ENCODE data around the gene SLC34A1.

DNA sequence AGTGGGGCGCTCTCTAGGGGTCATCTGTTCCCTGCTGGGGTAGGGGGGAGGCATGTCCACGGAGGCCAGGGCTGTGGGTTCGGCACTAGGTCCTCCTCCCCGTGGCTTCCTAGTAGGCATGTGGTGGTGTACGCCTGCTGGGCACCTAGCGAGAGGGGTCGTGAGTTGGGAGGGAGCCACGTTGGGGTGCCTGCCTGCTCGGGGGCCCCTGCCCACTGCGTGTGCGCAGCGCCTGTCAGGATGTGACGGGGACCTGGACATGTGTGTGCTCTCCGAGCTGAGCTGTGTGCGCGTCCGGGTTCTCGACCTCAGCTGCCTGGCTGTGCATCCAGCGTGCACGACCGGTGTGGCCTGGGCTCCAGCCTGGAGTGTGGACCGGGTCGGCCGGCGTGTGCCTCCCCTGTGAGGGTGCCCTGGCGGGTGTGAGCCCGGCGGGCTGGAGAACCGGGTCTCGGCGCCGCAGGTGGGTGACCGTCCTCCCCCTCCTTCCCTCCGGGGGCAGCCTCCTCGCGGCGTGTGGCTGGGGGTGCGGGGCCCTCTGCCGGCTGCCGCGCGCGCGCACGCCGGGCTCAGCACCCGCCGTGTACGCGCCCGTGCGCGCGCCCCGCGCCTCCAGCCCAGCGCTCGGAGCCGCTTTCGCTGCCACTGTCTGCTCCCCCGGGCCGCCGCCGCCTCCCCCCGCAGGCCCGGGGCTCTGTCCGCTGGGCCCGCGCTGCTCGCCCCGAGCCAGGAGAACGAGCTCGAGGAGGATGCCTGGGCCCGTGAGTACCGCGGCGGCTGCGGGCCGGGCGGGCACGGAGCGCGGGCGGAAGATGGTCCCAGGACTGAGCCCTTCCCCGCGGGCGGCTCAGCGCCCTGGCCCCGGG is 62.2 kb downstream of the SLC34A1 start, which contains the start of gene PRR7:
- TF ChIP-seq ZNF709 (CRISPR knock-in tag; IDR thresholded peaks at IDR 0.05), result no peak
- TF ChIP-seq, protein P1, sequence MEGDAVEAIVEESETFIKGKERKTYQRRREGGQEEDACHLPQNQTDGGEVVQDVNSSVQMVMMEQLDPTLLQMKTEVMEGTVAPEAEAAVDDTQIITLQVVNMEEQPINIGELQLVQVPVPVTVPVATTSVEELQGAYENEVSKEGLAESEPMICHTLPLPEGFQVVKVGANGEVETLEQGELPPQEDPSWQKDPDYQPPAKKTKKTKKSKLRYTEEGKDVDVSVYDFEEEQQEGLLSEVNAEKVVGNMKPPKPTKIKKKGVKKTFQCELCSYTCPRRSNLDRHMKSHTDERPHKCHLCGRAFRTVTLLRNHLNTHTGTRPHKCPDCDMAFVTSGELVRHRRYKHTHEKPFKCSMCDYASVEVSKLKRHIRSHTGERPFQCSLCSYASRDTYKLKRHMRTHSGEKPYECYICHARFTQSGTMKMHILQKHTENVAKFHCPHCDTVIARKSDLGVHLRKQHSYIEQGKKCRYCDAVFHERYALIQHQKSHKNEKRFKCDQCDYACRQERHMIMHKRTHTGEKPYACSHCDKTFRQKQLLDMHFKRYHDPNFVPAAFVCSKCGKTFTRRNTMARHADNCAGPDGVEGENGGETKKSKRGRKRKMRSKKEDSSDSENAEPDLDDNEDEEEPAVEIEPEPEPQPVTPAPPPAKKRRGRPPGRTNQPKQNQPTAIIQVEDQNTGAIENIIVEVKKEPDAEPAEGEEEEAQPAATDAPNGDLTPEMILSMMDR (CRISPR knock-in tag; IDR thresholded peaks at IDR 0.05), result peak; percentile 18
- TF ChIP-seq, protein P2, sequence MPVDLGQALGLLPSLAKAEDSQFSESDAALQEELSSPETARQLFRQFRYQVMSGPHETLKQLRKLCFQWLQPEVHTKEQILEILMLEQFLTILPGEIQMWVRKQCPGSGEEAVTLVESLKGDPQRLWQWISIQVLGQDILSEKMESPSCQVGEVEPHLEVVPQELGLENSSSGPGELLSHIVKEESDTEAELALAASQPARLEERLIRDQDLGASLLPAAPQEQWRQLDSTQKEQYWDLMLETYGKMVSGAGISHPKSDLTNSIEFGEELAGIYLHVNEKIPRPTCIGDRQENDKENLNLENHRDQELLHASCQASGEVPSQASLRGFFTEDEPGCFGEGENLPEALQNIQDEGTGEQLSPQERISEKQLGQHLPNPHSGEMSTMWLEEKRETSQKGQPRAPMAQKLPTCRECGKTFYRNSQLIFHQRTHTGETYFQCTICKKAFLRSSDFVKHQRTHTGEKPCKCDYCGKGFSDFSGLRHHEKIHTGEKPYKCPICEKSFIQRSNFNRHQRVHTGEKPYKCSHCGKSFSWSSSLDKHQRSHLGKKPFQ (CRISPR knock-in tag; IDR thresholded peaks at IDR 0.05; ENCODE audit: insufficient replicate concordance), result no peak
- TF ChIP-seq, protein P3, sequence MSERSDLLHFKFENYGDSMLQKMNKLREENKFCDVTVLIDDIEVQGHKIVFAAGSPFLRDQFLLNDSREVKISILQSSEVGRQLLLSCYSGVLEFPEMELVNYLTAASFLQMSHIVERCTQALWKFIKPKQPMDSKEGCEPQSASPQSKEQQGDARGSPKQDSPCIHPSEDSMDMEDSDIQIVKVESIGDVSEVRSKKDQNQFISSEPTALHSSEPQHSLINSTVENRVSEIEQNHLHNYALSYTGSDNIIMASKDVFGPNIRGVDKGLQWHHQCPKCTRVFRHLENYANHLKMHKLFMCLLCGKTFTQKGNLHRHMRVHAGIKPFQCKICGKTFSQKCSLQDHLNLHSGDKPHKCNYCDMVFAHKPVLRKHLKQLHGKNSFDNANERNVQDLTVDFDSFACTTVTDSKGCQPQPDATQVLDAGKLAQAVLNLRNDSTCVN (CRISPR knock-in tag; IDR thresholded peaks at IDR 0.05; ENCODE audit: borderline replicate concordance), result 0 out of 2 replicates have a peak, but pooled peaks have one; percentile 14
- no peak for TF ChIP-seq ZNF224 (CRISPR knock-in tag; IDR thresholded peaks at IDR 0.05)
- no peak for TF ChIP-seq XRCC5 (optimal IDR thresholded peaks at IDR 0.05; ENCODE audit: low read length)
- 0 out of 2 replicates have a peak, but pooled peaks have one; percentile 16 for TF ChIP-seq BHLHE40 (IDR thresholded peaks at IDR 0.05; ENCODE audit: low read length)
- TF ChIP-seq TEAD3 (CRISPR knock-in tag; optimal IDR thresholded peaks at IDR 0.05; ENCODE audit: borderline replicate concordance), result peak; percentile 32
- 0 out of 2 replicates have a peak, but pooled peaks have one; percentile 23 for TF ChIP-seq TAF1 (CRISPR knock-in tag; IDR thresholded peaks at IDR 0.05)
- TF ChIP-seq, protein P4, sequence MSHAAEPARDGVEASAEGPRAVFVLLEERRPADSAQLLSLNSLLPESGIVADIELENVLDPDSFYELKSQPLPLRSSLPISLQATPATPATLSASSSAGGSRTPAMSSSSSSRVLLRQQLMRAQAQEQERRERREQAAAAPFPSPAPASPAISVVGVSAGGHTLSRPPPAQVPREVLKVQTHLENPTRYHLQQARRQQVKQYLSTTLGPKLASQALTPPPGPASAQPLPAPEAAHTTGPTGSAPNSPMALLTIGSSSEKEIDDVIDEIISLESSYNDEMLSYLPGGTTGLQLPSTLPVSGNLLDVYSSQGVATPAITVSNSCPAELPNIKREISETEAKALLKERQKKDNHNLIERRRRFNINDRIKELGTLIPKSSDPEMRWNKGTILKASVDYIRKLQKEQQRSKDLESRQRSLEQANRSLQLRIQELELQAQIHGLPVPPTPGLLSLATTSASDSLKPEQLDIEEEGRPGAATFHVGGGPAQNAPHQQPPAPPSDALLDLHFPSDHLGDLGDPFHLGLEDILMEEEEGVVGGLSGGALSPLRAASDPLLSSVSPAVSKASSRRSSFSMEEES (CRISPR knock-in tag; IDR thresholded peaks at IDR 0.05), result no peak
- TF ChIP-seq, protein P5, sequence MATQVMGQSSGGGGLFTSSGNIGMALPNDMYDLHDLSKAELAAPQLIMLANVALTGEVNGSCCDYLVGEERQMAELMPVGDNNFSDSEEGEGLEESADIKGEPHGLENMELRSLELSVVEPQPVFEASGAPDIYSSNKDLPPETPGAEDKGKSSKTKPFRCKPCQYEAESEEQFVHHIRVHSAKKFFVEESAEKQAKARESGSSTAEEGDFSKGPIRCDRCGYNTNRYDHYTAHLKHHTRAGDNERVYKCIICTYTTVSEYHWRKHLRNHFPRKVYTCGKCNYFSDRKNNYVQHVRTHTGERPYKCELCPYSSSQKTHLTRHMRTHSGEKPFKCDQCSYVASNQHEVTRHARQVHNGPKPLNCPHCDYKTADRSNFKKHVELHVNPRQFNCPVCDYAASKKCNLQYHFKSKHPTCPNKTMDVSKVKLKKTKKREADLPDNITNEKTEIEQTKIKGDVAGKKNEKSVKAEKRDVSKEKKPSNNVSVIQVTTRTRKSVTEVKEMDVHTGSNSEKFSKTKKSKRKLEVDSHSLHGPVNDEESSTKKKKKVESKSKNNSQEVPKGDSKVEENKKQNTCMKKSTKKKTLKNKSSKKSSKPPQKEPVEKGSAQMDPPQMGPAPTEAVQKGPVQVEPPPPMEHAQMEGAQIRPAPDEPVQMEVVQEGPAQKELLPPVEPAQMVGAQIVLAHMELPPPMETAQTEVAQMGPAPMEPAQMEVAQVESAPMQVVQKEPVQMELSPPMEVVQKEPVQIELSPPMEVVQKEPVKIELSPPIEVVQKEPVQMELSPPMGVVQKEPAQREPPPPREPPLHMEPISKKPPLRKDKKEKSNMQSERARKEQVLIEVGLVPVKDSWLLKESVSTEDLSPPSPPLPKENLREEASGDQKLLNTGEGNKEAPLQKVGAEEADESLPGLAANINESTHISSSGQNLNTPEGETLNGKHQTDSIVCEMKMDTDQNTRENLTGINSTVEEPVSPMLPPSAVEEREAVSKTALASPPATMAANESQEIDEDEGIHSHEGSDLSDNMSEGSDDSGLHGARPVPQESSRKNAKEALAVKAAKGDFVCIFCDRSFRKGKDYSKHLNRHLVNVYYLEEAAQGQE (IDR thresholded peaks at IDR 0.05; ENCODE audit: borderline replicate concordance in 1 of 2, low read depth in 1 of 2, low read length in 2 of 2), result no peak
- TF ChIP-seq, protein P6, sequence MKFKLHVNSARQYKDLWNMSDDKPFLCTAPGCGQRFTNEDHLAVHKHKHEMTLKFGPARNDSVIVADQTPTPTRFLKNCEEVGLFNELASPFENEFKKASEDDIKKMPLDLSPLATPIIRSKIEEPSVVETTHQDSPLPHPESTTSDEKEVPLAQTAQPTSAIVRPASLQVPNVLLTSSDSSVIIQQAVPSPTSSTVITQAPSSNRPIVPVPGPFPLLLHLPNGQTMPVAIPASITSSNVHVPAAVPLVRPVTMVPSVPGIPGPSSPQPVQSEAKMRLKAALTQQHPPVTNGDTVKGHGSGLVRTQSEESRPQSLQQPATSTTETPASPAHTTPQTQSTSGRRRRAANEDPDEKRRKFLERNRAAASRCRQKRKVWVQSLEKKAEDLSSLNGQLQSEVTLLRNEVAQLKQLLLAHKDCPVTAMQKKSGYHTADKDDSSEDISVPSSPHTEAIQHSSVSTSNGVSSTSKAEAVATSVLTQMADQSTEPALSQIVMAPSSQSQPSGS (CRISPR knock-in tag; IDR thresholded peaks at IDR 0.05), result no peak
